Tibial artery (tissue), 4 donors: ENCODE data around the gene POU2F2.
A peak's percentile ranks its signal among the peaks of the same experiment; 100 is the strongest.

Experiments
- DNase-seq, 2 donors: peaks; one replicate each; pipeline ENCODE4 v3.0.0-alpha.2; 2019
- H3K27ac ChIP-seq, 2 donors: fragments of 200-600 bp; sonication (generic) in 1 of 2; 1 replicate in 1 of 2; 2 replicates in 1 of 2; pipeline ENCODE4 v1.5.1; 2018 to 2019; ENCODE audit warnings: mild to moderate bottlenecking in 1 of 2
- H3K27me3 ChIP-seq, 2 donors: fragments of 200-600 bp; sonication (generic) in 1 of 2; one replicate each; pipeline versions ENCODE4 v1.5.1 to v1.6.0; 2016 to 2019
- H3K36me3 ChIP-seq, 3 donors: fragments of 200-600 bp; sonication (generic) in 2 of 3; one replicate each; pipeline ENCODE4 v1.5.1; 2016 to 2019; ENCODE audit warnings: mild to moderate bottlenecking in 2 of 3
- H3K4me1 ChIP-seq, 4 donors: fragments of 200-600 bp; sonication (generic) in 2 of 4; 1 replicate in 3 of 4; 2 replicates in 1 of 4; pipeline ENCODE4 v1.5.1; 2016 to 2019
- H3K4me3 ChIP-seq, 2 donors: fragments of 200-600 bp; sonication (generic) in 1 of 2; 1 replicate in 1 of 2; 2 replicates in 1 of 2; pipeline ENCODE4 v1.5.1; 2018 to 2019; ENCODE audit warnings: mild to moderate bottlenecking in 2 of 2
- H3K9me3 ChIP-seq, 3 donors: fragments of 200-600 bp; sonication (generic) in 1 of 3; one replicate each; pipeline ENCODE4 v1.5.1; 2016 to 2019
- intact Hi-C: fragments of 100-400 bp; cut with DNase I; formaldehyde crosslinking; loops from one replicate; pipeline ENCODE4 v1.15.0; 2023; ENCODE audit warnings: low total_unique reads
- TF ChIP-seq, protein P1 (sequence below), 2 experiments: fragments of 200-600 bp in 1 of 2; fragments of 450-650 bp in 1 of 2; IDR thresholded peaks; one replicate each; pipeline ENCODE4 v1.5.1; 2017 to 2019; ENCODE audit warnings: antibody characterized with exemption in 2 of 2, mild to moderate bottlenecking in 1 of 2, moderate library complexity in 1 of 2

Gene POU2F2

DNA sequence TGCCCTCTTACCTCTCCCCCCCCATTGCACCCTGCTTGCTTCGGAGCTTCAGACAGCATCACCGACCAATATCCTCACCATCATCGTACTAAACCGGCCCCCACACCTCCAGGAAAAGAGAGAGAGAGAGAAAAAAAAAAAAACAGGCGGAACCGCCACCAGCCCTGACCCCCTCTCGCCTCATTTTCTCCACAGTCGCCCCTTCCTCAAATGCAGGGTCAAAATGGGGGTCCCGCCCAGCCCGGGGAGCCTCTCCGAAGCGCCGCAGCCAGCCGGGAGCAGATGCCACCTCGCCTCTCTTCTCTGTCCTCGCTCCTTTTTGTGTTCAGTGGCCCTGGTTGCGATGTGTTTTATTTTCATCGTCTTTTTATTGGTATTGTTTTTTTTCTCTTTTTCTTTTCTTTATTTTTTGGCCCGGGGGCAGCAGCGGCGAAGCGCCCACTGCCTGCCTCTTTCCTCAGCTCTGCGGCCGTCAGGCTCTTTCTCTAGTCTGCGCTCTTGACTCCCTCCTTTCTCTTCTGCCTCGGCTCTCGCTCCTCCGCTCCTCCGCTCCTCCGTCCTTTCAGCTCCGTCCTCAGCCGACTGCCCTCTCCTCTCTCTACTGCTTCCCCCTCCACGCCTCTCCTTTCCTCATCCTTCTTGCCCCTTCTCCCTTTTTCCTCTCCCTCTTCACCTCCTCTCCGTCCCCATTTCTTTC, 43.9 kb upstream of the POU2F2 start:
- Histone ChIP-seq H3K9me3 (no peaks in the 10 kb centered on the region), H3K4me3 (peak overlapping the region; percentile 47 to 61), H3K4me1 (peaks cover 0 to 18% (median 11%) of the 10 kb centered on the region in 4 donors), H3K27ac (no peak overlapping the region), H3K36me3 (no peaks in the 10 kb centered on the region), H3K27me3 (peaks cover 0 to 68% of the 10 kb centered on the region in 2 donors)
- intact Hi-C loops: no loop called here
- TF ChIP-seq, protein P1, sequence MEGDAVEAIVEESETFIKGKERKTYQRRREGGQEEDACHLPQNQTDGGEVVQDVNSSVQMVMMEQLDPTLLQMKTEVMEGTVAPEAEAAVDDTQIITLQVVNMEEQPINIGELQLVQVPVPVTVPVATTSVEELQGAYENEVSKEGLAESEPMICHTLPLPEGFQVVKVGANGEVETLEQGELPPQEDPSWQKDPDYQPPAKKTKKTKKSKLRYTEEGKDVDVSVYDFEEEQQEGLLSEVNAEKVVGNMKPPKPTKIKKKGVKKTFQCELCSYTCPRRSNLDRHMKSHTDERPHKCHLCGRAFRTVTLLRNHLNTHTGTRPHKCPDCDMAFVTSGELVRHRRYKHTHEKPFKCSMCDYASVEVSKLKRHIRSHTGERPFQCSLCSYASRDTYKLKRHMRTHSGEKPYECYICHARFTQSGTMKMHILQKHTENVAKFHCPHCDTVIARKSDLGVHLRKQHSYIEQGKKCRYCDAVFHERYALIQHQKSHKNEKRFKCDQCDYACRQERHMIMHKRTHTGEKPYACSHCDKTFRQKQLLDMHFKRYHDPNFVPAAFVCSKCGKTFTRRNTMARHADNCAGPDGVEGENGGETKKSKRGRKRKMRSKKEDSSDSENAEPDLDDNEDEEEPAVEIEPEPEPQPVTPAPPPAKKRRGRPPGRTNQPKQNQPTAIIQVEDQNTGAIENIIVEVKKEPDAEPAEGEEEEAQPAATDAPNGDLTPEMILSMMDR (IDR thresholded peaks at IDR 0.05): no peak
- no peak for DNase-seq

DNA sequence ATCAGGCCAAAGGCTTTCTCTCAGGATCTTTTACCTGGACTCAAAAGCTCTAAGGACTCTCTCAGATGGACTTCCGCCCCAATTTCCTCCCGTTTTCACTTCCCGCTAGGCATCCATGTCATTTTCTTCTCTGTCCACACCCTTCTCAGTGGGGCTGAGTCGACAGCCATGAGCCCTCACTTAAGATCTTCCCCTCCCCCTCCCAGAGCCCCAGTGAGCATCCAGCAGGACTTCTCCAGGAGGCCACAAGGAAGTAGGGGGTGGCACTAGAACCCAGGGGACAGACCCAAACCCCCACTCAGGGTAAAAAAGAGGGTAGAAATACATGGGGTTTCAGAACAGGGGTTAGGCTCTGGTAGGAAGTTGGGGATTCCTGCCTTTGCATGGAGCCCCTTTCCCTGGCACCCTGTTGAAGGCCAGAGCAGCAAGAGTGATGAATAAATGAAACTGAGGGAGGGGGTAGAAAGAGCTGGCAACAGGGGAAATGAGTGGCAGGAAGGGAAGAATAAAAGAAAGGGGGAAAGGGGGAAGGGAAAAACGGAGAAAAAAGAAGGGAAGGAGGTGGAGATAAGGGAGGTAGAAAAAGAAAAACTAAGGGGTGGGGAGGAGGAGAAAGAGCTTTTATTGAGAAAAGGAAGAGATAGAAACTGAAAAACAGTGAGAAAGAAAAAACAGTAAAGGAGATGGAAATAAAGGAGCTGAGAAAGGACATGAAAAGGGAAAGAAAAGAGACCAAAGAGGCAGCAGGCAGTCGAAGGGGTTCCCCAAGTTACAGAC, 42.9 kb upstream of the POU2F2 start:
- Histone ChIP-seq H3K4me1 (peaks cover 0 to 18% (median 11%) of the 10 kb centered on the region in 4 donors), H3K27ac (no peak overlapping the region), H3K36me3 (no peaks in the 10 kb centered on the region), H3K9me3 (no peaks in the 10 kb centered on the region), H3K27me3 (peaks cover 0 to 58% of the 10 kb centered on the region in 2 donors), H3K4me3 (no peak overlapping the region)
- intact Hi-C loops: no loop called here
- TF ChIP-seq, protein P1 (IDR thresholded peaks at IDR 0.05): no peak
- no peak for DNase-seq

DNA sequence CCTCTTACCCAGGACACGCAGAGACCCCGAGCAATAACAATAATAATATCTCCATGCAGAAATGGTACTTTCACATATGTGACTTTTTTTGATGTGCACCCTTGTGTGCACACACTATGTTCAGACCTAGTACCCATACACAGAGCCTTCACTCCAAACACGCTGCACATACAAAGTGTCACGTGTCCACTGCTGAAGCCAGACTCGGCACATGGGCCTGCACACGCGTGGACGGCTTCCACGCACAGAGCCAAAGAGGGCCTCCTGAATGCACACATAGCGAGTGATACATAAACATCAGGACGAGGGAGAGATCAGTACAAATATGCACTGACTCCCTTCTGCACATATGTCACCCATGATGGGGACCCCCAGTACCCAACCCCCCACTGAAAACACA, 41.9 kb upstream of the POU2F2 start:
- no peak overlapping the region for H3K27ac ChIP-seq
- H3K36me3 ChIP-seq: no peaks in the 10 kb centered on the region
- no peak overlapping the region for H3K4me3 ChIP-seq
- DNase-seq: no peak
- no peaks in the 10 kb centered on the region for H3K9me3 ChIP-seq
- TF ChIP-seq, protein P1 (IDR thresholded peaks at IDR 0.05): no peak
- H3K27me3 ChIP-seq: peaks cover 0 to 54% of the 10 kb centered on the region in 2 donors
- peaks cover 0 to 18% (median 11%) of the 10 kb centered on the region in 4 donors for H3K4me1 ChIP-seq
- intact Hi-C loops: no loop called here

DNA sequence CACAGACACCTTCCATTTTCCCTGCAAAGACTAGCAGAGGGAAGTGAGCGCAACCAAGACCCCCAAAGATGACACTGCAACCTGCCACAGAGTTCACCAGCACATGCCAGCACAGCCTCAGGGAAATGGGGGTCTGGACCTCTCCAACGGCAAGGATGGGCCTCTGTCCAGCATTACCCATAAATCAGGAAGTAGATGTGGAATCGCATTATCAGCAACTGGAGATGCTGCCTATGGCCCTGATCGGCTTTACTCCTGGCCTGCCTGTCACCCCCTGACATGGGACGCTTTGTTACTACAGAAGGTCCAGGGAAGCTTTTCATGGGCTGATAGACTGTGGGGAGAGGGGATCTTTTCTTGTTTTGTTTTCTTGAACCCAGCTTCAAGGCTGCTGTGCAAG, 41.4 kb upstream of the POU2F2 start:
- no peak for DNase-seq
- H3K4me3 ChIP-seq: no peak overlapping the region
- TF ChIP-seq, protein P1 (IDR thresholded peaks at IDR 0.05): no peak
- no peaks in the 10 kb centered on the region for H3K9me3 ChIP-seq
- intact Hi-C loops: no loop called here
- H3K27ac ChIP-seq: no peak overlapping the region
- peaks cover 0 to 18% (median 11%) of the 10 kb centered on the region in 4 donors for H3K4me1 ChIP-seq
- H3K36me3 ChIP-seq: no peaks in the 10 kb centered on the region
- peaks cover 0 to 49% of the 10 kb centered on the region in 2 donors for H3K27me3 ChIP-seq

DNA sequence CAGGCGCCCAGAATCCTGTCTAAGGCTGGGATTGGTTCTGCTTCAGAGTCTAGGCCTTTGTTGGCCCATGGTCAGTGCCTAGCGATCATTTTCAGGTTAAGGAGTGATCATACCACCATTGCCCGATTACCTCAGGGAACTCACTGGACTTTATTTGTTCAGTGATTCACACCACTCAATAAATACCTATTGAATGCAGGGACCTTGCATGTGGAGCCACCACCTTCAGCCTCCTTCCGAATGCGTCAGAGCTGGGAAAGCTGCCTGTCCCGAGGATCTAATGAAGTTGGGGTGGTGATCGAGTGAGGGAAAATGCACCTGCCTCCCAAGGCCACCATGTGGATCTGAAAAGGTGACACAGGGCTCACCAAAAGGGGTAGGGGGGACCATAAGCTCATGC, 40.0 kb upstream of the POU2F2 start:
- peaks cover 0 to 44% of the 10 kb centered on the region in 2 donors for H3K27me3 ChIP-seq
- H3K4me3 ChIP-seq: no peak overlapping the region
- intact Hi-C loops: no loop called here

More for the DNA sequence above, 40.0 kb upstream of the POU2F2 start:
- no peaks in the 10 kb centered on the region for H3K9me3 ChIP-seq
- H3K36me3 ChIP-seq: no peaks in the 10 kb centered on the region
- TF ChIP-seq, protein P1 (IDR thresholded peaks at IDR 0.05): no peak
- H3K4me1 ChIP-seq: peaks cover 0 to 14% (median 10%) of the 10 kb centered on the region in 4 donors
- no peak overlapping the region for H3K27ac ChIP-seq
- DNase-seq: no peak
